ENCODE data around the gene HPD. TPM values are rescaled to one million over a fixed set of nuclear protein-coding genes. Genes with fewer than 3 reads are reported as not detected.
A peak's percentile ranks its signal among the peaks of the same experiment; 100 is the strongest.

The HPD gene
- total RNA-seq, 4 donors from 2014 or later = 0.63 to 1.1 TPM; not detected in 2

- no peak overlapping the region for H3K27ac ChIP-seq
- no peak for DNase-seq (ENCODE audit: low spot score in 2 of 2)
- TF ChIP-seq POLR2A (IDR thresholded peaks at IDR 0.05) = no peak
- TF ChIP-seq, protein P1, sequence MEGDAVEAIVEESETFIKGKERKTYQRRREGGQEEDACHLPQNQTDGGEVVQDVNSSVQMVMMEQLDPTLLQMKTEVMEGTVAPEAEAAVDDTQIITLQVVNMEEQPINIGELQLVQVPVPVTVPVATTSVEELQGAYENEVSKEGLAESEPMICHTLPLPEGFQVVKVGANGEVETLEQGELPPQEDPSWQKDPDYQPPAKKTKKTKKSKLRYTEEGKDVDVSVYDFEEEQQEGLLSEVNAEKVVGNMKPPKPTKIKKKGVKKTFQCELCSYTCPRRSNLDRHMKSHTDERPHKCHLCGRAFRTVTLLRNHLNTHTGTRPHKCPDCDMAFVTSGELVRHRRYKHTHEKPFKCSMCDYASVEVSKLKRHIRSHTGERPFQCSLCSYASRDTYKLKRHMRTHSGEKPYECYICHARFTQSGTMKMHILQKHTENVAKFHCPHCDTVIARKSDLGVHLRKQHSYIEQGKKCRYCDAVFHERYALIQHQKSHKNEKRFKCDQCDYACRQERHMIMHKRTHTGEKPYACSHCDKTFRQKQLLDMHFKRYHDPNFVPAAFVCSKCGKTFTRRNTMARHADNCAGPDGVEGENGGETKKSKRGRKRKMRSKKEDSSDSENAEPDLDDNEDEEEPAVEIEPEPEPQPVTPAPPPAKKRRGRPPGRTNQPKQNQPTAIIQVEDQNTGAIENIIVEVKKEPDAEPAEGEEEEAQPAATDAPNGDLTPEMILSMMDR (IDR thresholded peaks at IDR 0.05) = no peak
- H3K9me3 ChIP-seq = no peaks in the 10 kb centered on the region
- no peak overlapping the region for H3K4me3 ChIP-seq
- peaks cover 3 to 99% (median 33%) of the 10 kb centered on the region in 3 donors for H3K36me3 ChIP-seq
- peaks cover 0 to 3% (median 0%) of the 10 kb centered on the region in 4 donors for H3K4me1 ChIP-seq
- 92 to 94% methylated on average over 41 to 46 of the region's 48 CpGs for WGBS, 2 donors
- H3K27me3 ChIP-seq = no peaks in the 10 kb centered on the region
Observed at GRCh38 chr12:121827351-121828099, 31.1 kb downstream of the HPD start.

- no peak for DNase-seq (ENCODE audit: low spot score in 2 of 2)
- TF ChIP-seq, protein P1 (IDR thresholded peaks at IDR 0.05) = no peak
- TF ChIP-seq POLR2A (IDR thresholded peaks at IDR 0.05) (no peak), EP300 (IDR thresholded peaks at IDR 0.05) (no peak)
- H3K9me3 ChIP-seq = no peaks in the 10 kb centered on the region
- no peaks in the 10 kb centered on the region for H3K27me3 ChIP-seq
- no peak overlapping the region for H3K27ac ChIP-seq
- H3K4me1 ChIP-seq = peaks cover 0 to 3% (median 0%) of the 10 kb centered on the region in 4 donors
- H3K4me3 ChIP-seq = no peak overlapping the region
- H3K36me3 ChIP-seq = peaks cover 5 to 99% (median 33%) of the 10 kb centered on the region in 3 donors
- WGBS, 2 donors = 89 to 90% methylated on average over 18 of the region's 18 CpGs
Observed at GRCh38 chr12:121826318-121827150, 32.1 kb downstream of the HPD start.

DNA sequence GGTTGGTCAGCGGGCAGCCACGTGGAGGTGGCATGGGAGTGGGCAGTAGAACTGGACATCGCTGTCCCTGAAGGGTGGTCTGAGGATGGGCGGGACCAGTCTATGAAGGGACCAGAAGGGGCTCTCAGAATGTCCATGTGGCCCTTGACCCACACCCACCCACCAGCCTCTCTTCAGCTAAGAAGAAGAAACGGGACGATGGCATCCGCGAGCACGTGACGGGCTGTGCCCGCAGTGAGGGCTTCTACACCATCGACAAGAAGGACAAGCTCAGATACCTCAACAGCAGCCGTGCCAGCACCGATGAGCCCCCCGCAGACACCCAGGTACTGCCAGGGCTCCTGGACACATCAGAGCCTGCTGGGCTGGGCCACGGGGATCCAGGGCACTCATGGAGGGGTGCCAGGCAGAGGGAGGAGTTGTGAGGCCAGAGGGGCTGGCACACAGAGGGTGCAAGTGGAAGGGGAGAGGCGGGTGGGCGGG, 33.6 kb downstream of the HPD start:
- no peak for DNase-seq (ENCODE audit: low spot score in 2 of 2)
- Histone ChIP-seq H3K4me3 (no peak overlapping the region), H3K36me3 (peaks cover 8 to 99% (median 34%) of the 10 kb centered on the region in 3 donors), H3K27me3 (no peaks in the 10 kb centered on the region), H3K9me3 (no peaks in the 10 kb centered on the region), H3K27ac (peak overlapping the region in 1 of 4 donors; percentile 34), H3K4me1 (peaks cover 0 to 3% (median 0%) of the 10 kb centered on the region in 4 donors)
- no peak for TF ChIP-seq EP300 (IDR thresholded peaks at IDR 0.05)
- TF ChIP-seq POLR2A (IDR thresholded peaks at IDR 0.05) = no peak
- TF ChIP-seq, protein P1 (IDR thresholded peaks at IDR 0.05) = no peak
- 84 to 87% methylated on average over 18 of the region's 18 CpGs for WGBS, 2 donors

DNA sequence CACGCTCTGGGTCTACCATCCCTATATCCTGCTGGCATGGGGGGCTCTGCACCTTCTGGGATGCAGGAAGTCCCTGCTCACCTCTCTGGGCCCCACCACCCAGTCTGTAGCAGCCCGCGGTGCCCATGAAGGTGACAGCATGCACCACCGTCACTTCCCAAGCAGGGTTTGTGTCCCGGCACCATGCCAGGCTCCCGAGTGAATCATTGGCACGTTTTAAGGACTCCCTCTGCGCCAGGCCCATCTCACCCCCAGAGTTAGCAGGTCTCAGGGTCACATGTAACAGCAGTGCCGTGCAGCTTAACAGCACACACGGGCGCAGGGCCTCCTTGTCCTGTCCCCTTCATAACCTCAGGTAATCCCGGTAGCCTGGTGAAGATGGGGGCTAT, 34.9 kb downstream of the HPD start:
- H3K27ac ChIP-seq = no peak overlapping the region

More for the DNA sequence above, 34.9 kb downstream of the HPD start:
- TF ChIP-seq, protein P1 (IDR thresholded peaks at IDR 0.05) = no peak
- TF ChIP-seq EP300 (IDR thresholded peaks at IDR 0.05) (no peak), POLR2A (IDR thresholded peaks at IDR 0.05) (no peak)
- Histone ChIP-seq H3K9me3 (no peaks in the 10 kb centered on the region), H3K4me1 (peaks cover 0 to 3% (median 0%) of the 10 kb centered on the region in 4 donors), H3K36me3 (peaks cover 8 to 99% (median 43%) of the 10 kb centered on the region in 3 donors), H3K4me3 (no peak overlapping the region), H3K27me3 (no peaks in the 10 kb centered on the region)
- no peak for DNase-seq (ENCODE audit: low spot score in 2 of 2)
- WGBS, 2 donors = 78 to 81% methylated on average over 12 of the region's 12 CpGs
